ENCODE results near the gene DLGAP4.

DLGAP4 gene, protein sequence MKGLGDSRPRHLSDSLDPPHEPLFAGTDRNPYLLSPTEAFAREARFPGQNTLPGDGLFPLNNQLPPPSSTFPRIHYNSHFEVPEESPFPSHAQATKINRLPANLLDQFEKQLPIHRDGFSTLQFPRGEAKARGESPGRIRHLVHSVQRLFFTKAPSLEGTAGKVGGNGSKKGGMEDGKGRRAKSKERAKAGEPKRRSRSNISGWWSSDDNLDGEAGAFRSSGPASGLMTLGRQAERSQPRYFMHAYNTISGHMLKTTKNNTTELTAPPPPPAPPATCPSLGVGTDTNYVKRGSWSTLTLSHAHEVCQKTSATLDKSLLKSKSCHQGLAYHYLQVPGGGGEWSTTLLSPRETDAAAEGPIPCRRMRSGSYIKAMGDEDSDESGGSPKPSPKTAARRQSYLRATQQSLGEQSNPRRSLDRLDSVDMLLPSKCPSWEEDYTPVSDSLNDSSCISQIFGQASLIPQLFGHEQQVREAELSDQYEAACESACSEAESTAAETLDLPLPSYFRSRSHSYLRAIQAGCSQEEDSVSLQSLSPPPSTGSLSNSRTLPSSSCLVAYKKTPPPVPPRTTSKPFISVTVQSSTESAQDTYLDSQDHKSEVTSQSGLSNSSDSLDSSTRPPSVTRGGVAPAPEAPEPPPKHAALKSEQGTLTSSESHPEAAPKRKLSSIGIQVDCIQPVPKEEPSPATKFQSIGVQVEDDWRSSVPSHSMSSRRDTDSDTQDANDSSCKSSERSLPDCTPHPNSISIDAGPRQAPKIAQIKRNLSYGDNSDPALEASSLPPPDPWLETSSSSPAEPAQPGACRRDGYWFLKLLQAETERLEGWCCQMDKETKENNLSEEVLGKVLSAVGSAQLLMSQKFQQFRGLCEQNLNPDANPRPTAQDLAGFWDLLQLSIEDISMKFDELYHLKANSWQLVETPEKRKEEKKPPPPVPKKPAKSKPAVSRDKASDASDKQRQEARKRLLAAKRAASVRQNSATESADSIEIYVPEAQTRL
- 22.3 to 102 (median 43.6) reads per million in 17 experiments for total RNA-seq

DNA sequence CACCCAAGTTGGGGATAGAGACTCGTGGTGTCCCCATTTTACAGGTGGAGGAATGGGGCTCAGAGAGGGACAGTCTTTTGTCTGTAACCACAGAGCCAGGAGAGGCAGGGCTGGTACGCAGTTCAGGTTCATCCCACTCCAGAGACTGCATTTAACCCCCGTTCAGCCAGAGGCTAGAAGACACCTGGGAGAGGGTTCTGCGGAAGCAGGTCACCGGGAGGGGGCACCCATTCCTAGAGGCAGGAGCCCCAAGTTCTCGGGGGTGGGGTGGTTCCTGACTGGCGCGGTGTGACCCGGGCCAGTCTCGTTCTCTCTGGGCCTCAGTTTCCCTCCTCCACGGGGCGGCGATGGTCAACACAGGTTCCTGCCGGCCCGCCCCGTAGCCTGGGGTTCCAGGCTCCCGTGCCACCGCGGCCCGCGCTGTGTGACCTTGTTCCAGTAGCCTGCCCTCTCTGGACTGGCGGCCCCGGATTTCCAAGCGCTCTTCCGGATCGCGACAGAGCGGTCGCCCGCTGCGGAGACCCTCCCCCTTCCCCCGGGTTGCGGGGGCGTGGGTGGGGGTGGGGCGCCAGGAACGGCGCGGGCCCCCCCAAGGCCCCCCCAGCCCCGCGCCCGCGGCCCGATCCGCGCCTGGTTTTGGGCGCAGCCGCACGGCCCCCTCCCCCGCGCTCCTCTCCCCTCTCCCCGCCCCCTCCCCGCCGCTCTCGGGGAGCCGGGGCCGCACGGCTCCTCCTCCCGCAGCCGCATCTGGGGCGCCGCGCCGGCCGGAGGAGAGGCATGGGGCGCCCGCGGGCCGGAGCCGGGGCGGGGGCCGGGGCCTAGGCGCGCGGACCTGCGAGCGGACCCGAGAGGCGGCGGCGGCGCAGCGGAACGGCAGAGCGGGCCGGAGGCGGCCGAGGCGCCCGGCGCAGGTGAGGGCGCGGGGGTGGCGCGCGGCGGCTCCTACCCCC lies at the start of gene DLGAP4:
TSS of gene DLGAP4 (plus strand) at position 738 of the 950 bp plus-strand sequence. CDS start 125,379 bp downstream, outside the sequence.
- DNase-seq: no peak

DNA sequence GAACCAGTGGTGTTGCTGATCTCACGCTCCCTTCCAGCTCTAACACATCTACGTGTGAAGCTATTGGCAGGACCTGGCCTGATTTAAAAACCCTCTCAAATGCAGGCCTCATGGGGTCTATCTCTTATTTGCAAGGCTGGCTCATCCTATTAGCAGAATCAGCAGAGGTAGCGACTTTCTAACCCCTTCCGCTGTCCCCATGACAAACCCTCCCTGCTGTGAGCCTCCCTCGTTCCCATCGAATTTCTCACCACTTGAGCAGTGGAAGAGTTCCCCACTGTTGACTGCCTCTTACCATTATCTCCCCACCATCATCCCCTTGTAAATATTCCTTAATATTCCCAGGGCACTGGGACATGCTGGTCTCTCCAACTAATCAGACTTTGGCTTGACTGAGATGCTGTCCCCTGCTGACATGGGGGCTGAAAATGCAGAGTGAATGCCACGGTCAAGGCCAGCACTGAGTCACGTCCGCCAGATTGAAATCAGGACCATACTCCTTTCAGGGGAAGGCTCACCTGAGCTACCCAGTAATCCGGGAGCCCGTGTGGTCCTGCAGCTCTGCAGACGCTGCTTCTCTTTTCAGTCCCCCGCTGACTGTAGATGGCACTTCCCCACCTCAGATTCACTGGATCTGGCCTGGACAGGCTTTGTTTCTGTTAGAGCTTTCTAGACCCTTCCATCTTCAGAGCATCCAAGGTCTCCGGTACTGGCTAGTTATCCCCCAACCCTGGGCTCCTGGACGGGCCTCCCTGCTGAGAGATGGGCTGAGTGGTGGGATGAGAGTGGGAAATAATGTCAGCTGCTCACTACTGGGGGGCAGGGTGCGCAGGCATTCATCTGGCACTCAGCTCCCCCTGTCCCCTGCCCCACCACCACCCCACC lies 46.7 kb upstream of the DLGAP4 start:
- DNase-seq: no peak

DNA sequence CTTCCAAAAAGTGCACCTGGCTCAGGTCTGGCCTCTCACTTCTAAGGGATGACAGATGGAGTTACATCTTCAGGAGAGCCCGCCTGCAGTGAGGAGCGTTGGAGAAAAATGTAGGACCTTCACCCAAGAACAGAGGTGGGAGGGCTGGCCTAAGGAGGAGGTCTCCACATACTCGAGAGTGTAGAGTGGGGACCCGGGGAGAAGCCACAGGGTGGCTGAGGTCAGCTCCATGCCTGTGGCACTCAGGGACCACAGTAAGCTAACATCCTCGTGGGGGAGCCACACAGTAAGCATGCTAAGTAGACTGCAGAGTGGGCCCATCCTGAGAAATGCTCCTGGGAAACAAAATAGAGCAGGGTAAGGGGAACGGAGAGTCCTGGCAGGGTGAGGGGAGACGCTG lies 45.8 kb upstream of the DLGAP4 start:
- DNase-seq: no peak

DNA sequence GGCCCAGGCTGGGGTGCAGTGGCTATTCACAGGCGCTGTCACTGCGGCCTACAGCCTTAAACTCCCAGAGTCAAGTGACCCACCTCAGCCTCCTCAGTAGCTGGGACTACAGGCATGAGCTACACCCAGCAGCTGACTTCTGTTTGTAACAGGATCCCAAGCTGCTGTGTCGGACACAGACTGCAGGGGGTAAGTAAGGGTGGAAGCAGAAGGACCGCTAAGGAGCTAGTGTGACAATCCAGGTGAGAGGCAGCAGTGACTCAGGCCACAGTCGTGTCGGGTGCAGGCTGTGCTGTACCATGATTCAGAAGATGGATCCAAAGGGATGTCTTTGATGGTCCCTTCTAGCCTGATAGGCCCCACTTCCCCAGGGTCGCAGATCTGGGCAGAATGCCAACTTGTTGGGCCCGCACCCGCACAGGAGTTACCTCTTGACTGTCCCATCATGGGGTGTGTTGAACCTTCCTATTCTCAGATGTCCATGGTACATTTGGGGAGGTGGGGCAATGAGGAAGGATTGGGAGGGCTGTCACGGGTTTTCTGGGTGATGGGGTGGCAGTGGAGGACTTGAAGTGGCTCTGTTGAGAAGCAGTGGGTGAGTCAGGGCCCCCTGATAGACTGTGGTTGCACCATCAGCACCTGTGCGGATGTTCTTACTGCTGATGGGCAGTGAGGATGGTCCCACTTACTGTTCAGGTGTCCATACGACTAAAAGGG lies 44.6 kb upstream of the DLGAP4 start:
- DNase-seq: no peak

DNA sequence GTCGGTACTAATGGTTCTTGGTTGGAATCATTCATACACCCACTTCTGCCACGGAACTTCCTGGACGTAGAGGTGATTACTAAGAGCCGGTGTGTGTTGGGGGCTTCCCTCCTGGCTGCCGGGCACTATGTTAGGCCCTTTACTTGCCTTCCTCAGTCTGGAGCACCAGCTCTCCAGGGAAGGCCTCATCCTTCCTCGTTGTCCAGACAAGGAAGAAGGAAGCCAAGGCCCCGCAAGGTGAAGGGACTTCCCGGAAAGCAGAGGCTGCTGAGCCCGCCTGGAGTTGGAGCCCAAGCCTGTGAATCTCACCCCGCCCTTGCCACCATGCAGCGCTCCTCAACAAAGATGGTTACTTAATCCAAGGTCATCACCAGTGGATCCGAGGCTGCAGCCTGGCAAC lies 43.7 kb upstream of the DLGAP4 start:
- DNase-seq: no peak

DNA sequence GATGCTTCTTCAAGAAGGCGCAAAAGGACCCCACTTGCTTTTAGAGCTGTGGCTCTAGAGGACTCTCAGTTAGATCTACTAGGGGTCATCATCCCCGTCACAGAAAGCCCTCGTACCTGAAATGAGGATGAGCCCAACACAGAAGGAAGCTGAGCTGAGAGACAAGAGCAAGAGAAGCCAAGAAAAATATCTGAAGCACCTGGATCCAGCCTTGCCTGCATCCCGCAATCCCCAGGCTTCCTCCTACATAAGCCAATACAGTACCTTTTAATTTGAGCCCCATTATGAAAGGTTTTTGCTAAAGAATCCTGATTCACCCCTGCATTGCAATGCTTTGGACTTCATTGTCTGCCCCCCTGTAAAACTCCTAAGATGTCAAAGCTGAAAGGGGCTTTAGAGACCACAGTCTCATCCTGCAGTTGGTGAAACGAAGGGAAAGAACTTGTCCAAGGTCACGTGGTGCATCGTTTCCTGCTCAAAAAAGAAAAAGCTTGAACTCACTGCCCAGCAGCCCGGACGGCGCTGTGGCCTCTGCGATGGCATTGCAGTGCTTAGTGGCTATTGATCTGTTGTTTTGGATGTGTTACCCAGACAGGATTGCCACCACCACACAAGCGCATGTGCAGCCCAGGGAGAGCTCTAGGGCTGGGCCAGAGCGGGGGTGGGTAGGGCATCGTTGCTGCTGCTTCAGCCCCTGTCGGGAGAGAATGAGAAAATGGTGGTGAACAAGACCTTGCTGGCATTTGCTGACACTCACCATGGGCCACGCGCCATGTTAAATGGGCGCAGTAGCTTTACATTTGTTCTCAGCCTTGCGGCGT lies 41.5 kb upstream of the DLGAP4 start:
- no peak for DNase-seq

DNA sequence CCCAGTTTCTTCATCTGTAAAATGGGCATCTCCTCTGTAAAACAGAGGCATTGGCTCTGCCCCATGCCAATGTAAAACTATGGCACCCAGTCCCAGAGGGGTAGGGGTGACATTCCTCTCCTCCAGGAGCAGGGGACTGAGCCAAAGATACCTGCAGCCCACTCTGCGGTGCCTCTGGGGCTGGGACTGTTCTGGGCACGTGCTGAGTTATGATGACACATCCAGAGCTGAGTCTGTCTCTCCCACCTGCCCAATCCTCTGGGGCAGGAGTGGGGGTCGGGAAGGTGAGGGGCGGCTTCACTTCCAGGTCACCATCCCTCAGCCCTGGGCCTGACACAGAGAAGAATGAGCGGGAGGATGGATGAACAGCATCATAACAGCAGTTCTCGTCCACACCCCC lies 40.0 kb upstream of the DLGAP4 start:
- no peak for DNase-seq

DNA sequence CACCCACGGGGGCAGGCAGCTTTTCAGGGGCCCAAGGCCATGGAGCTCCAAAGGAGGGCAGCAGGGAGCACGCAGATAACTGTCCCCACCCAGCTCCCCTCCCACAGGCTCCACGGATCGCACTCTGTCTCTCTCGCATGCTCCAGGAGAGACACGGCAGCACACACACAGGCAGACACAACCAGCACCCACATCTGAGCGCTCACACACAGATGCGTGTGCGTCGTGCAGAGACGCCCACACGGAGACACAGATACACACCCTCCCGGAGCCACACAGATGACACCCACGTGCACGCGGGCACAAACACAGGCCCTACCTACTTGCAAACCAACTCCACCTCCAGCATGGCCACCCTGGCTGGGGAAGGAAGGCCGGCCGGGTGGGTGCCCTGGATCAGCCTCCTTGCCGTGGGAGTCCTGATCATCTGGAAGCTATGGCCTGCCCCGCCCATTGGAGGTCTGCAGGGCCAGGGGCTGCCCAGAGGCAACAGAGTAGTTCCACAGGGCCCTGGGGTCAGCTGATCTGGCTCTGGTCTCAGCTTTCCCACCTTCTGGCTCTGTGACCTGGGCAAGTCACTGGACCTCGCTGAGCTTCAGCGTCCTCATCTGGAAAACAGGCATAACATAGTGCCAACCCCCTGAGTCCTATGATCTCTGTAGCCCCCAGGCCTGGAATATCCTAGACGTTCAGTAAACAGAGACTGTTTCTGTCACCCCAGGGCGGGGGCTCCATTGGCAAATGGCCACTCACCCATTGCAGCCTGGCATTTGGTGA lies 38.3 kb upstream of the DLGAP4 start:
- DNase-seq: no peak

DNA sequence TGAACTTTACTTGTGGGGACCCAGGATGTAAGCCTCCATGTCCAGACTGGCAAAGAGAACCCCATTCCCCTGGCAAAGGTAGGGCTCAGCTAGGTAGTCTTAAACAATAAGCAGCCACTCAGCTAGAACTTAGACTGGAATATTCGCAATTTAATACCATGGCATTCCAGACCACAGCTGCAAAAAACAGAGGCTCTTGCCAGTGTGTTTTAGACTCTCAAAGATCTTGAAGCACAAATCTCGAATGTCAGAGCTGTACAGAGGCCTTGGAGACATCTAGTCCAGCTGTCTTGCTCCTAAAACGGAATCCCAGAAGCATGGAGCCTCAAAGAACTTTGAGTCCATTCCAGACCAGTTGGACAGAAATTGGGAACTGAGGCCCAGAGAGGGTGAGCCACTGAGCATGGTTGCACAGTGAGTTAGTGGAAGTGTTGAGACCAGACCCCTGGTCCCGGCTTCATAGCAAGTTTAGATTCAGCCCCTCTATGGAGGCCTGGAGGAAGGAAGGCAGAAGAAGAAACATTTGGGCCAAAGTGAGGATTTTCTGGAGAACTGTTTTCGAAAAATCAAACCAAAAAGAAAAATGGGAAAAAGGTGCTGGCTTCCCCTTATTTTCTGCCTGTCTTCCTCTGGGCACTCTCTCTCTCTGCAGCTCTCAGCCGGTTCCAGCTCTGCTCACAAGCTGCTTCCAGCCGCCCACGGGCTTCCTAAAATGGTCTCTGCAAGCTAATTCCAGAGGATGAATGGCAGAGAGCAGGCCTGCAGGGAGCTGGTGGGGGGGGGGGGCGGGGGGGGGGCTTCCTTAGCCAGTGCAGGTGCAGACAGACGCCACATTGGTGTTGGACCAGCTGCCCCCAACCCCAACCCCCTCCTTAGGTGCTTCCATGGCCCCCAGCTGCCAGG lies 37.4 kb upstream of the DLGAP4 start:
- DNase-seq: peak in 2 of 4 experiments; percentile 14 to 34

DNA sequence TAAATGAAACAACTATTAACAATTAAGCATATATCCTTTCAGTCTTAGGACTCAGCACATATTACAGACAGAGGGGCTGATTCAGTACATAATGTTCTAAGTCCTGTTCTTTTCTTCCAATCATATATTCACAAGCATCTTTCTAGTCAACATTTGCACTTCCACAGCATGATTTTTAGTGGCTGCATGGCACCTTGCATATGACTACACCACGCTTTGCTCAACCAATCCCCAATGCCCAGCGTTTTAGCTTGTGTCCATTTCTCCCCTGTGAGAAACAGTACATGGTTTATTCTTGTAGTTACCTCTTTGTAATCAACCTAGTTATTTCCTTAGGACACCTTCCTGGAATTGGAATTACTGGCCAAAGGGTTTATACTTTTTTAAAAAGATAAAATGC lies 36.6 kb upstream of the DLGAP4 start:
- no peak for DNase-seq

DNA sequence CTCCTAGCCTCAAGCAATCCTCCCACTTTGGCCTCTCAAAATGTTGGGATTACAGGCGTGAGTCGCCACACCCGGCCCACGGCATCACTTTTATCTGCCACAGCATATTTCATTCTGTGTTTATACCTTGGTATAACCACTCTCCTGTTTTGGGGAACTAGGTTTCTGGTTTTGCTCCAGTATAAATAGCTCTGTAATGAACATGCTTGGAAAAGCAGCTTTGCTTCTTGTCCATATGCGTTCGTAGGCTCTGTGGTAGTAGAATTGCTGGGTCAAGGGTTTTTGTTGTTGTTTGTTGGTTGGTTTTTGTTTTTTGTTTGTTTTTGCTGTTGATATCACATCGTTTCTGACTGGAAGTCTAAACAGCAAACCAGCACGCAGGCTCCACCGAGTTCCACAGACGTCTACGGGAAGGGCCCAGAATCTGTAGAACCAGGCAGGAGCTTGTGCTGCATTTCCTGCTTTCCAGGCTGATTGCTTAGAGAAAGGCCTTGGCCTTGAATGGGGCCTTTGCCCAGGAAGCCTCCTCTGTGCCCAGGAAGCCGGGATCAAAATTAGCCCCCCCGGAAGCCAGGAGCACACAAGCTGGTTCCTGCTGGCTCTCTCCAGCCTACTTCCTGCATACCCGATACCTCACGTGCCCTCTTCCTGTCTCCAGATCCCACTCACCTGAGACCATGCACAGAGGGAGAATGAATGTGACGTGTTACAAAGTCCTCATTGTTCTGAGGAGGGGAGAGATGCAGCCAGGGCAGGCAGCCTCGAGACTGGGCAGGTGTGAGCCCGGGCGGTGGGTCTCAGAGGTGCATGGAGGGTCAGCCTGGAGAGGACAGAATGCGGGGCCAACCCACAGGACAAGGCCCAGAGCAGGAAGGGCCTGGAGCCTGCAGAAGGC lies 35.1 kb upstream of the DLGAP4 start:
- no peak for DNase-seq

DNA sequence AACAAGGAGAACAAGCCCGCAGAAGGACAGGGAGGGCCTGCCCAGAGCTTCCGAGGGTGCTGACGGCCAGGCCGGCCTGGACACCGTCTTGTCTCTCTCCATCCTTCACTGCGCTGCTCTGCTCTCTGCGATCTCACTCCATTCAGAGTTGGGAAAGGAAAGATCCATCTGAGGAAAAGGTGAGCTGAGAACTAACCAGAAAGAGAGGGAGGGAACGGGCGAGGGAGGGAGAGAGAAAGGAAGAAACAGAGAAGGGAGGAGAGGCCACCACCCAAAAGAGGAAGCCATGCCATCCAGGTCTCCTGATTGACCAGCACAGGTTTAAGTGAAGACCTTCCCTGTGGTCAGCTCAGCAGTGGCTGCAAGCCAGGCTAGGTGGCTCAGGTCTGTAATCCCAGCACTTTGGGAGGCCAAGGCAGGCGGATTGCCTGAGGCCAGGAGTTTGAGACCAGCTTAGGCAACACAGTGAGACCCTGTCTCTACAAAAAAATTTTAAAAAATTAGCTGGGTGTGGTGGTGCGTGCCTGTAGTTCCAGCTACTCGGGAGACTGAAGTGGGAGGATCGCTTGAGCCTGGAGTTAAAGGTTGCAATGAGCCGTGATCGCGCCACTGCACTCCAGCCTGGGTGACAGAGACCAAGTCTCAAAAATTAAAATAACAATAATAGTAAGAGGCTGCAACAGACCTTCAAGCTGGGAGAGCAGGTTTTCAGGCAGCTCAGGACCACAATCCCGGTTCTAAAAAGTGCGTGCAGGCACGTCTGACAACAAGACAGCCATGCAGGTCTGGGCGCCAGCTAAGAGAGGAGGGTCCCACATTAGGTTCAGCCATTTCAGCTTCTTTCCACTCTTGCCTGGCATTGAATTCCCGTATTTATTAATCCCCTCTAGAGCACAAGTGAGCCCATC lies 34.2 kb upstream of the DLGAP4 start:
- no peak for DNase-seq

DNA sequence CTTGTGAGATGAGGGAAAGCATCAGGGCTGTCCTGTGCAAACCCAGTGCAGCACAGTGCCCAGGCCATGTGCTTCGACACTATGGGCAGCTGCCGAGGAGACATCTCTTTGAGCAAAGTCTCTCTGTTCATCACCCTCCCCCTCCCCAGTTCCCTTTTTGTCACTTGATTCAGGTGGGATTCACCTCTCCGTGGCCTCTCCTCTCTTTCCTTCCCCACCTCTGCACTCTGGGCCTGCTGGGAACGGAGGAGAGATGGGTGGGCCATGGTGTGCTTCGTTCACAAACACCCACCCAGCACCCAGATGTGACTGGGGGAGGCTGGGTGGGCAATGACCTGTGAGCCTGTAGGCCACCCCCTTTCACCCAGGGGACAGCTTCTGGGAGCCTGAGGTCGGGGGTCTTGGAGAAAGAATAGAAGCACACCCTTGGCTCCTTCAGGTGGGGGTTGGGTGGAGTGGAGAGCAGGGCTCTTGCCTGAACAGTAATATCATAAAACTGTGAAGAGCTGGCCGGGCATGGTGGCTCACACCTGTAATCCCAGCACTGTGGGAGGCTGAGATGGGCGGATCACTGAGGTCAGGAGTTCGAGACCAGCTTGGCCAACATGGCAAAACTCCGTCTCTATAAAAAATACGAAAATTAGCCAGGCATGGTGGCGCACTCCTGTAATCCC lies 33.5 kb upstream of the DLGAP4 start:
- DNase-seq: no peak

DNA sequence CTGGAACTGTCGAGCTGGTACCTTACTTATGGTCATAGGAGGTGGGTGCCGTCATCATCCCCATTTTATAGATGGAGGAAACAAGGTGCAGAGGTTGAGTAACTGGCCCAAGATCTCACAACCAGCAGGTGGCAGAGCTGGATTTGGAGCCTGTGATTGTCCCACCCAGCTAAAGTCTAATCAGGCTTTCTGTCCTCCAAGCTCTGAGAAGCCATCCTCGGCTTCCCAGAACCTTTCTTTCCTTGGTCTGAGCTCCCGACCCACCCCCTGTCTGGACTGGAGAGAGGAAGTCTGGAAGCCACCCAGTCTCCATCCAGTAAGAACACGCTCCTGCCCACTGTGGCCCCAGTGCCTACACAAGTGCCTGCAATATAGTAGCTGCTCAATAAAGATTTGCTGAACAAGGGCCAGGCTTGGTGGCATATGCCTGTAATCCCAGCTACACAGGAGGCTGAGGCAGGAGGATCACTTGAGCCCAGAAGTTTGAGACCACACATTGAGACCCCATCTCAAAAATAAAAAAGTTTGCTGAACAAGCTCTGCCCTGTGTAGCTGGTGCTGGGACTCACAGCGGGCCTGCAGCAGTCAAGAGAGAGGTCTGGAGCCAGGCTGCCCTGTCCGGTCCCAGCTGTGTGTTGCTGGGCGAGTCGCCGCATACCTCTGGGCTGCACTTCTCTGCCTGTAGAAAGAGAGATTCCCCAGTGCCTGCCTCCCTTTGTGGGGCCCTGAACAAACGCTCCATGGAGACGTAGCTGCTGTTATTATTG lies 32.5 kb upstream of the DLGAP4 start:
- peak; percentile 9 to 29 (median 17) for DNase-seq
